K562 (cell line): ENCODE results near the gene NDC1. TPM values are rescaled to one million over a fixed set of nuclear protein-coding genes. Genes with fewer than 3 reads are reported as not detected.

Experiments used
- ARID1B ChIP-seq: fragments of 450-650 bp; IDR thresholded peaks from 2 replicates; pipeline ENCODE4 v1.6.1; 2016; ENCODE audit warnings: antibody characterized with exemption, mild to moderate bottlenecking, inconsistent platforms
- CBFA2T2 ChIP-seq: fragments of 450-650 bp; conservative IDR thresholded peaks from 2 replicates; pipeline ENCODE4 v1.6.1; 2017; ENCODE audit warnings: mild to moderate bottlenecking
- CEBPB ChIP-seq: fragments of 450-650 bp; IDR thresholded peaks from 2 replicates; pipeline ENCODE4 v1.6.1; 2016; ENCODE audit warnings: missing genetic modification characterization, missing compliant biosample characterization
- DPF2 ChIP-seq: fragments of 450-650 bp; IDR thresholded peaks from 2 replicates; pipeline ENCODE4 v1.6.1; 2016
- ESRRB ChIP-seq: fragments of 250-450 bp; sonication (Bioruptor Pico); IDR thresholded peaks from 2 replicates; pipeline ENCODE4 v1.5.0; 2020; ENCODE audit warnings: mild to moderate bottlenecking, moderate library complexity, borderline replicate concordance
- FOXP1 ChIP-seq: sonication (generic); formaldehyde crosslinking; IDR thresholded peaks from 2 replicates; pipeline ENCODE4 v1.8.0; 2022; ENCODE audit warnings: mild to moderate bottlenecking, missing genetic modification reagents
- GABPA ChIP-seq: fragments of 200-800 bp; sonication (Bioruptor generic); conservative IDR thresholded peaks from 2 replicates; pipeline ENCODE4 v1.6.1; 2016; ENCODE audit warnings: low read depth, missing genetic modification characterization, missing compliant biosample characterization
- HBP1 ChIP-seq: fragments of 450-650 bp; formaldehyde crosslinking; IDR thresholded peaks from 2 replicates; pipeline ENCODE4 v1.4.0; 2022; ENCODE audit warnings: missing genetic modification characterization
- JUN ChIP-seq, 2 experiments: sonication (generic) in 1 of 2; formaldehyde crosslinking in 1 of 2; IDR thresholded peaks; 2 replicates each; pipeline versions ENCODE4 v1.6.1 to v1.8.0; 2012 to 2022; ENCODE audit warnings: borderline replicate concordance in 2 of 2, mild to moderate bottlenecking in 2 of 2, improper control_type of control experiment in 1 of 2, low read depth in 1 of 2, low read length in 1 of 2, missing genetic modification reagents in 1 of 2
- MAZ ChIP-seq, 2 experiments: fragments of 450-650 bp in 1 of 2; sonication (generic) in 1 of 2; formaldehyde crosslinking; IDR thresholded peaks in 1 of 2; conservative IDR thresholded peaks in 1 of 2; 2 replicates each; pipeline versions ENCODE4 v1.4.0 to v1.5.0; 2020; ENCODE audit warnings: mild to moderate bottlenecking in 1 of 2, missing genetic modification reagents in 1 of 2
- MBD2 ChIP-seq: sonication (generic); IDR thresholded peaks from 2 replicates; pipeline ENCODE4 v1.6.1; 2016; ENCODE audit warnings: low read depth, borderline replicate concordance
- MIER1 ChIP-seq: fragments of 450-650 bp; IDR thresholded peaks from 2 replicates; pipeline ENCODE4 v1.6.1; 2016; ENCODE audit warnings: antibody characterized with exemption, mild to moderate bottlenecking, low read depth
- NKRF ChIP-seq: fragments of 450-650 bp; IDR thresholded peaks from 2 replicates; pipeline ENCODE4 v1.6.1; 2016; ENCODE audit warnings: borderline replicate concordance
- NR4A1 ChIP-seq, 2 experiments: fragments of 250-450 bp in 1 of 2; fragments of 450-650 bp in 1 of 2; sonication (Bioruptor Pico) in 1 of 2; IDR thresholded peaks; 2 replicates each; pipeline versions ENCODE4 v1.4.0 to v1.6.1; 2016 to 2020; ENCODE audit warnings: mild to moderate bottlenecking in 2 of 2, missing compliant biosample characterization in 1 of 2, missing genetic modification characterization in 1 of 2, moderate library complexity in 1 of 2
- NUFIP1 ChIP-seq: fragments of 450-650 bp; IDR thresholded peaks from 2 replicates; pipeline ENCODE4 v1.6.1; 2018; ENCODE audit not compliant: partially characterized antibody
- SRSF9 ChIP-seq: fragments of 200-400 bp; formaldehyde crosslinking; IDR thresholded peaks from 2 replicates; pipeline ENCODE4 v1.6.1; 2017; ENCODE audit warnings: low read depth, low read length, borderline replicate concordance
- STAG1 ChIP-seq: sonication (generic); formaldehyde crosslinking; IDR thresholded peaks from 2 replicates; pipeline ENCODE4 v1.5.0; 2020; ENCODE audit warnings: missing genetic modification reagents, borderline replicate concordance
- ZNF696 ChIP-seq: fragments of 250-450 bp; sonication (Bioruptor Pico); conservative IDR thresholded peaks from 2 replicates; pipeline ENCODE4 v1.4.0; 2020; ENCODE audit warnings: mild to moderate bottlenecking, moderate library complexity
- polyA plus RNA-seq, 8 experiments: library from polyadenylated mRNA; depleted of rRNA in 4 of 8; stranded (reverse) in 5 of 8; unstranded in 3 of 8; fragments of >200 nt; fragmentation: Nextera tagmentation in 2 of 8; fragmentation: Illumina TruSeq in 1 of 8; extraction: Ambion mirVana in 2 of 8; extraction: Trizol in 1 of 8; gene quantifications; 2 replicates each; pipeline versions ENCODE4 v1.2.1 to v1.2.3, GENCODE V29; 2011 to 2014; ENCODE audit warnings: inconsistent platforms in 1 of 8, missing spikeins in 1 of 8
- total RNA-seq, 7 experiments: library from RNA; depleted of rRNA in 6 of 7; stranded (reverse); fragments of >200 nt in 6 of 7; fragmentation: Illumina TruSeq in 2 of 7; extraction: Trizol in 2 of 7; gene quantifications; 2 replicates each; pipeline versions ENCODE4 v1.2.1 to v1.2.3, GENCODE V29; 2011 to 2021; ENCODE audit warnings: low replicate concordance in 1 of 7
- TF ChIP-seq, protein P1 (sequence below): fragments of 200-400 bp; formaldehyde crosslinking; IDR thresholded peaks from 2 replicates; pipeline ENCODE4 v1.6.1; 2017; ENCODE audit warnings: mild to moderate bottlenecking, low read depth, low read length, moderate library complexity
- TF ChIP-seq, protein P2 (sequence below): sonication (generic); formaldehyde crosslinking; IDR thresholded peaks from 2 replicates; pipeline ENCODE4 v1.8.0; 2022; ENCODE audit warnings: missing genetic modification reagents, mild to moderate bottlenecking, borderline replicate concordance

NDC1 gene
- total and polyA plus RNA-seq, 9 of the 15 experiments (the other 6 are each of a cell fraction or from before 2014, with no cell fraction given), result 26.9 to 102 (median 64.5) TPM

DNA sequence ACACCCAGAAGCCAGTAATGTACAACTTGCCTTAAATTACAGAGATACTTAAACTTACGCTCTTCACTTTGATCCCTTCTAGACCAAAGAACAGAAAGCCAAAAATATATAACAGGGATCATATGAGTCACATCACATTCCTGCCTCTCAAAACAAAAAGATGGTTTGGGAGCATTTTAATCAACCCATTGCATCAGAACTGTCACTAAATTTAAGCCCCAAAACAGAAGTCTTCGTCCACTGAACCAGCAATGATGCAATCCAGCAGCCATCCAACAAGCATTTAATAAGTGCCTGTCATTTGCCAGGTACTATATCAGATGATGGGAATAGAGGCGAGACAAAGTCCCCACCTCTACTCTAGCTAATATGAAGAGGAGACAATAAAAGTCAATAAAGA, 56.4 kb downstream of the NDC1 start (continued):
- TF ChIP-seq, protein P1, sequence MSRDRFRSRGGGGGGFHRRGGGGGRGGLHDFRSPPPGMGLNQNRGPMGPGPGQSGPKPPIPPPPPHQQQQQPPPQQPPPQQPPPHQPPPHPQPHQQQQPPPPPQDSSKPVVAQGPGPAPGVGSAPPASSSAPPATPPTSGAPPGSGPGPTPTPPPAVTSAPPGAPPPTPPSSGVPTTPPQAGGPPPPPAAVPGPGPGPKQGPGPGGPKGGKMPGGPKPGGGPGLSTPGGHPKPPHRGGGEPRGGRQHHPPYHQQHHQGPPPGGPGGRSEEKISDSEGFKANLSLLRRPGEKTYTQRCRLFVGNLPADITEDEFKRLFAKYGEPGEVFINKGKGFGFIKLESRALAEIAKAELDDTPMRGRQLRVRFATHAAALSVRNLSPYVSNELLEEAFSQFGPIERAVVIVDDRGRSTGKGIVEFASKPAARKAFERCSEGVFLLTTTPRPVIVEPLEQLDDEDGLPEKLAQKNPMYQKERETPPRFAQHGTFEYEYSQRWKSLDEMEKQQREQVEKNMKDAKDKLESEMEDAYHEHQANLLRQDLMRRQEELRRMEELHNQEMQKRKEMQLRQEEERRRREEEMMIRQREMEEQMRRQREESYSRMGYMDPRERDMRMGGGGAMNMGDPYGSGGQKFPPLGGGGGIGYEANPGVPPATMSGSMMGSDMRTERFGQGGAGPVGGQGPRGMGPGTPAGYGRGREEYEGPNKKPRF, result no peak
- TF ChIP-seq MAZ (CRISPR knock-in tag; conservative IDR thresholded peaks at IDR 0.05 in 1 of 2, IDR thresholded peaks at IDR 0.05 in 1 of 2), result no peak
- TF ChIP-seq DPF2, result no peak
- TF ChIP-seq GABPA, result 0 out of 2 replicates have a peak, but pooled peaks have one; percentile 29
- TF ChIP-seq ARID1B, result no peak
- no peak for TF ChIP-seq FOXP1 (CRISPR knock-in tag)
- TF ChIP-seq MBD2, result no peak
- no peak for TF ChIP-seq ESRRB (CRISPR knock-in tag)
- TF ChIP-seq CEBPB (tag), result peak; percentile 68
- no peak for TF ChIP-seq NKRF
- TF ChIP-seq NUFIP1, result no peak
- TF ChIP-seq MIER1, result no peak
- TF ChIP-seq NR4A1 (CRISPR knock-in tag; IDR thresholded peaks at IDR 0.05), result no peak
- no peak for TF ChIP-seq NR4A1 (tag; IDR thresholded peaks at IDR 0.05)
- peak; percentile 26; the same call in 1 of the 2 replicates for TF ChIP-seq JUN (IDR thresholded peaks at IDR 0.05; ENCODE audit: borderline replicate concordance, low read depth, low read length)
- TF ChIP-seq JUN (CRISPR knock-in tag; IDR thresholded peaks at IDR 0.05; ENCODE audit: borderline replicate concordance), result no peak
- no peak for TF ChIP-seq STAG1 (CRISPR knock-in tag)
- no peak for TF ChIP-seq SRSF9
- TF ChIP-seq, protein P2, sequence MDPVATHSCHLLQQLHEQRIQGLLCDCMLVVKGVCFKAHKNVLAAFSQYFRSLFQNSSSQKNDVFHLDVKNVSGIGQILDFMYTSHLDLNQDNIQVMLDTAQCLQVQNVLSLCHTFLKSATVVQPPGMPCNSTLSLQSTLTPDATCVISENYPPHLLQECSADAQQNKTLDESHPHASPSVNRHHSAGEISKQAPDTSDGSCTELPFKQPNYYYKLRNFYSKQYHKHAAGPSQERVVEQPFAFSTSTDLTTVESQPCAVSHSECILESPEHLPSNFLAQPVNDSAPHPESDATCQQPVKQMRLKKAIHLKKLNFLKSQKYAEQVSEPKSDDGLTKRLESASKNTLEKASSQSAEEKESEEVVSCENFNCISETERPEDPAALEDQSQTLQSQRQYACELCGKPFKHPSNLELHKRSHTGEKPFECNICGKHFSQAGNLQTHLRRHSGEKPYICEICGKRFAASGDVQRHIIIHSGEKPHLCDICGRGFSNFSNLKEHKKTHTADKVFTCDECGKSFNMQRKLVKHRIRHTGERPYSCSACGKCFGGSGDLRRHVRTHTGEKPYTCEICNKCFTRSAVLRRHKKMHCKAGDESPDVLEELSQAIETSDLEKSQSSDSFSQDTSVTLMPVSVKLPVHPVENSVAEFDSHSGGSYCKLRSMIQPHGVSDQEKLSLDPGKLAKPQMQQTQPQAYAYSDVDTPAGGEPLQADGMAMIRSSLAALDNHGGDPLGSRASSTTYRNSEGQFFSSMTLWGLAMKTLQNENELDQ (CRISPR knock-in tag), result no peak
- no peak for TF ChIP-seq ZNF696
- TF ChIP-seq CBFA2T2, result no peak
- no peak for TF ChIP-seq HBP1 (CRISPR knock-in tag)
